ENCODE data around the gene LEF1. TPM values are rescaled to one million over a fixed set of nuclear protein-coding genes. Genes with fewer than 3 reads are reported as not detected.

The LEF1 gene
- total and polyA plus RNA-seq, 2 donors (not counting 1 experiment from before 2014, with no cell fraction given), result 1.8 to 2.6 TPM

GRCh38 chr4:108203377-108203776 lies 34.6 kb upstream of the LEF1 start:
- no peaks in the 10 kb centered on the region for H3K4me1 ChIP-seq (ENCODE audit: control insufficient read depth, extremely low read depth, insufficient read depth, low read length)
- no peak overlapping the region for H3K27ac ChIP-seq (ENCODE audit: insufficient read depth, low read length)
- no peaks in the 10 kb centered on the region for H3K79me2 ChIP-seq (ENCODE audit: control insufficient read depth, insufficient read depth, low read length)
- no peak for DNase-seq (ENCODE audit: low read depth in 2 of 2)
- no peak overlapping the region for H3K9ac ChIP-seq (ENCODE audit: insufficient read depth, low read length)
- H2AFZ ChIP-seq (ENCODE audit: low read length), result no peak overlapping the region
- H3K4me2 ChIP-seq (ENCODE audit: extremely low read depth, insufficient read depth, low read length), result no peak overlapping the region
- no peak overlapping the region for H3K4me3 ChIP-seq (replicated peaks in 1 of 4; ENCODE audit: control extremely low read depth in 1 of 4, insufficient read depth in 1 of 4, low read depth in 3 of 4, low read length in 4 of 4)
- H3K27me3 ChIP-seq (ENCODE audit: control insufficient read depth, insufficient read depth, low read length), result no peaks in the 10 kb centered on the region
- TF ChIP-seq CTCF (conservative IDR thresholded peaks at IDR 0.05 in 1 of 2, IDR thresholded peaks at IDR 0.05 in 1 of 2; ENCODE audit: low read depth in 1 of 2, low read length in 2 of 2) (no peak), EZH2 (IDR thresholded peaks at IDR 0.05; ENCODE audit: low read length, missing control alignments) (no peak)
- H3K9me3 ChIP-seq (ENCODE audit: control insufficient read depth, insufficient read depth, low read depth, low read length), result no peaks in the 10 kb centered on the region
- H3K36me3 ChIP-seq (ENCODE audit: control insufficient read depth, insufficient read depth, low read length), result no peaks in the 10 kb centered on the region
- H4K20me1 ChIP-seq (ENCODE audit: control insufficient read depth, extremely low read depth, insufficient read depth, low read length), result no peaks in the 10 kb centered on the region

- H3K79me2 ChIP-seq (ENCODE audit: control insufficient read depth, insufficient read depth, low read length), result no peaks in the 10 kb centered on the region
- H3K36me3 ChIP-seq (ENCODE audit: control insufficient read depth, insufficient read depth, low read length), result no peaks in the 10 kb centered on the region
- H3K4me2 ChIP-seq (ENCODE audit: extremely low read depth, insufficient read depth, low read length), result no peak overlapping the region
- H3K4me3 ChIP-seq (replicated peaks in 1 of 4; ENCODE audit: control extremely low read depth in 1 of 4, insufficient read depth in 1 of 4, low read depth in 3 of 4, low read length in 4 of 4), result no peak overlapping the region
- H3K9me3 ChIP-seq (ENCODE audit: control insufficient read depth, insufficient read depth, low read depth, low read length), result no peaks in the 10 kb centered on the region
- DNase-seq (ENCODE audit: low read depth in 2 of 2), result no peak
- no peak overlapping the region for H2AFZ ChIP-seq (ENCODE audit: low read length)
- no peak overlapping the region for H3K9ac ChIP-seq (ENCODE audit: insufficient read depth, low read length)
- no peak overlapping the region for H3K27ac ChIP-seq (ENCODE audit: insufficient read depth, low read length)
- H4K20me1 ChIP-seq (ENCODE audit: control insufficient read depth, extremely low read depth, insufficient read depth, low read length), result no peaks in the 10 kb centered on the region
- TF ChIP-seq CTCF (conservative IDR thresholded peaks at IDR 0.05 in 1 of 2, IDR thresholded peaks at IDR 0.05 in 1 of 2; ENCODE audit: low read depth in 1 of 2, low read length in 2 of 2) (no peak), EZH2 (IDR thresholded peaks at IDR 0.05; ENCODE audit: low read length, missing control alignments) (no peak)
- H3K27me3 ChIP-seq (ENCODE audit: control insufficient read depth, insufficient read depth, low read length), result no peaks in the 10 kb centered on the region
- H3K4me1 ChIP-seq (ENCODE audit: control insufficient read depth, extremely low read depth, insufficient read depth, low read length), result no peaks in the 10 kb centered on the region
Measured at GRCh38 chr4:108201774-108202173, 33.0 kb upstream of the LEF1 start.

GRCh38 chr4:108199881-108200280 lies 31.1 kb upstream of the LEF1 start:
- TF ChIP-seq CTCF (conservative IDR thresholded peaks at IDR 0.05 in 1 of 2, IDR thresholded peaks at IDR 0.05 in 1 of 2; ENCODE audit: low read depth in 1 of 2, low read length in 2 of 2) (no peak), EZH2 (IDR thresholded peaks at IDR 0.05; ENCODE audit: low read length, missing control alignments) (no peak)
- H3K9ac ChIP-seq (ENCODE audit: insufficient read depth, low read length), result no peak overlapping the region
- H3K4me1 ChIP-seq (ENCODE audit: control insufficient read depth, extremely low read depth, insufficient read depth, low read length), result no peaks in the 10 kb centered on the region
- no peak overlapping the region for H3K4me2 ChIP-seq (ENCODE audit: extremely low read depth, insufficient read depth, low read length)
- no peaks in the 10 kb centered on the region for H4K20me1 ChIP-seq (ENCODE audit: control insufficient read depth, extremely low read depth, insufficient read depth, low read length)
- no peaks in the 10 kb centered on the region for H3K79me2 ChIP-seq (ENCODE audit: control insufficient read depth, insufficient read depth, low read length)
- no peaks in the 10 kb centered on the region for H3K27me3 ChIP-seq (ENCODE audit: control insufficient read depth, insufficient read depth, low read length)
- H3K4me3 ChIP-seq (replicated peaks in 1 of 4; ENCODE audit: control extremely low read depth in 1 of 4, insufficient read depth in 1 of 4, low read depth in 3 of 4, low read length in 4 of 4), result no peak overlapping the region
- H3K9me3 ChIP-seq (ENCODE audit: control insufficient read depth, insufficient read depth, low read depth, low read length), result no peaks in the 10 kb centered on the region
- no peak for DNase-seq (ENCODE audit: low read depth in 2 of 2)
- no peaks in the 10 kb centered on the region for H3K36me3 ChIP-seq (ENCODE audit: control insufficient read depth, insufficient read depth, low read length)
- no peak overlapping the region for H2AFZ ChIP-seq (ENCODE audit: low read length)
- H3K27ac ChIP-seq (ENCODE audit: insufficient read depth, low read length), result no peak overlapping the region
